GM06990 (cell line): Measurements from ENCODE around the gene TMEM151B.

Experiments
- DNase-seq: peaks from one replicate; pipeline ENCODE4 v3.0.0-alpha.2; 2011; ENCODE audit not compliant: insufficient read length; ENCODE audit errors: extremely low read depth
- H3K27me3 ChIP-seq: replicated peaks from 2 replicates; pipeline ENCODE4 v1.6.0; 2011; ENCODE audit warnings: low read length; ENCODE audit not compliant: control insufficient read depth, insufficient read depth
- H3K36me3 ChIP-seq: 2 replicates; pipeline ENCODE4 v1.5.1; 2011; ENCODE audit warnings: low read length; ENCODE audit not compliant: control insufficient read depth, insufficient read depth
- H3K4me3 ChIP-seq: replicated peaks from 2 replicates; pipeline ENCODE4 v1.5.1; 2011; ENCODE audit warnings: low read depth, mild to moderate bottlenecking, control low read depth, low read length
- TF ChIP-seq, protein P1 (sequence below): IDR thresholded peaks from 2 replicates; pipeline ENCODE4 v1.5.1; 2011; ENCODE audit warnings: low read length, control low read depth, mild to moderate bottlenecking, inconsistent platforms; ENCODE audit not compliant: insufficient read depth, poor library complexity, severe bottlenecking

Gene TMEM151B

GRCh38 chr6:44227148-44227793 is 43.0 kb upstream of the TMEM151B start:
- H3K36me3 ChIP-seq = peaks cover 15% of the 10 kb centered on the region
- TF ChIP-seq, protein P1, sequence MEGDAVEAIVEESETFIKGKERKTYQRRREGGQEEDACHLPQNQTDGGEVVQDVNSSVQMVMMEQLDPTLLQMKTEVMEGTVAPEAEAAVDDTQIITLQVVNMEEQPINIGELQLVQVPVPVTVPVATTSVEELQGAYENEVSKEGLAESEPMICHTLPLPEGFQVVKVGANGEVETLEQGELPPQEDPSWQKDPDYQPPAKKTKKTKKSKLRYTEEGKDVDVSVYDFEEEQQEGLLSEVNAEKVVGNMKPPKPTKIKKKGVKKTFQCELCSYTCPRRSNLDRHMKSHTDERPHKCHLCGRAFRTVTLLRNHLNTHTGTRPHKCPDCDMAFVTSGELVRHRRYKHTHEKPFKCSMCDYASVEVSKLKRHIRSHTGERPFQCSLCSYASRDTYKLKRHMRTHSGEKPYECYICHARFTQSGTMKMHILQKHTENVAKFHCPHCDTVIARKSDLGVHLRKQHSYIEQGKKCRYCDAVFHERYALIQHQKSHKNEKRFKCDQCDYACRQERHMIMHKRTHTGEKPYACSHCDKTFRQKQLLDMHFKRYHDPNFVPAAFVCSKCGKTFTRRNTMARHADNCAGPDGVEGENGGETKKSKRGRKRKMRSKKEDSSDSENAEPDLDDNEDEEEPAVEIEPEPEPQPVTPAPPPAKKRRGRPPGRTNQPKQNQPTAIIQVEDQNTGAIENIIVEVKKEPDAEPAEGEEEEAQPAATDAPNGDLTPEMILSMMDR = no peak
- no peak overlapping the region for H3K4me3 ChIP-seq
- H3K27me3 ChIP-seq = no peaks in the 10 kb centered on the region
- DNase-seq = no peak

DNA sequence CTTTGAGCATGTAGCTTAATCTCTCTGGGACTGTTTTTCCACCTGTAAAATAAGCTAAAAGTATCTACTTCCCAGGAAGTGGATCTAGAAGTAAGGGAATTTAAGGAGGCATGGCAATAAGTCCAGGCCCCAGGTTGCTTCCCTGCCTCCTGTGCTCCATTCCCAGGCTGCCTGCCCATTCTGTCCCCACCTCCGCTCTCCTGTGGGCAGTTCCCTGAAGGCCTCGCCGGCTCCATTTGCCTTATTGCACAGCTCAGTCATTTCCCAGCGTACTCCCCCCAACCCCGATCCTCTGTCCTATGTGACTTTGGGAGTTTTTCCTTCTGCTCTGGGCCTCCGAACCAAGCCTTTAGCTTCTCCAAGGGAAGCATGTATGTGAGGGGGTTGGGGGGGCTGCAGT is 42.2 kb upstream of the TMEM151B start:
- Histone ChIP-seq H3K27me3 (no peaks in the 10 kb centered on the region), H3K4me3 (no peak overlapping the region), H3K36me3 (peaks cover 19% of the 10 kb centered on the region)
- DNase-seq = no peak
- TF ChIP-seq, protein P1 = no peak

DNA sequence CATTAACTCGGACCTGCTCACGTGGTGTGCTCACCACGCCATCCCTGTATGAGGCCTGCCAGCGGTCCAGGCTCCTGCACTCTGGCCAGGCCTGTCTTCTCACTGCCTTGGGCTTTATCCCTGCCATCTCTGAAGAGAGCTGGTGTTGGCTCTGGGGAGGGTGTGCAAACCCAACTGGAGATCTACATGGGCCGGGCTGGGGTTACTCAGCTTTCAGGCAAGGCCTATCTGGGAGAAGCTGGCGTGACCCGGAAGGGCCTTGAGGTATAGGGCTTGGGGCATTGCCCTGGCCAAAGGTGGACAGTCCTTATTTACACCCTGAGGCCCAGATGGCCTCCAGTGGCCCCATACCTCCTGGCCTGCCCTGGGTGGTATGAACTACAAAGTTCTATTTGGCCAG is 41.8 kb upstream of the TMEM151B start:
- TF ChIP-seq, protein P1 = no peak
- DNase-seq = no peak
- no peak overlapping the region for H3K4me3 ChIP-seq
- H3K27me3 ChIP-seq = no peaks in the 10 kb centered on the region
- peaks cover 22% of the 10 kb centered on the region for H3K36me3 ChIP-seq

DNA sequence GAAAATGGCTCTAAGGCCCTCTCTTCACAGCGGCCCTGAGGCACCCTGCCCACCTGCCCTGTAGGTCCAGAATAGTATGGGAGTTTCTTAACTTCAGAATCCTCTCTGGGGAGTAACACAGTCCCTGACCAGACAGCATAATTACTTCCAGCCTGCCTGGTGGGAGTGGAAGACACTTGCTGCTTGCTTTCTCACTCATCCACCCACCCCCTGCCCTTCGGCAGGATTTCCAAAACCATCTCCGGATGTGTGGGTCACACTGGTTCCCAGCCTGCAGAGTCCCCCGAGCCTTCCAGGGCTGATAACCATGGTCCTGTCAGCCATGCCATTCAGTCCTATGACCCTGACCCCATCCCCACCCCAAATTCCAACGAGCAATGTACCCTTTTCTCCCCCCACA is 41.4 kb upstream of the TMEM151B start:
- H3K27me3 ChIP-seq = no peaks in the 10 kb centered on the region
- H3K4me3 ChIP-seq = no peak overlapping the region
- DNase-seq = no peak
- TF ChIP-seq, protein P1 = no peak
- peaks cover 24% of the 10 kb centered on the region for H3K36me3 ChIP-seq

GRCh38 chr6:44229376-44230033 is 40.7 kb upstream of the TMEM151B start:
- Histone ChIP-seq H3K27me3 (no peaks in the 10 kb centered on the region), H3K36me3 (peaks cover 24% of the 10 kb centered on the region), H3K4me3 (no peak overlapping the region)
- TF ChIP-seq, protein P1 = no peak
- DNase-seq = no peak
